Activated naive CD4-positive, alpha-beta T cell treated with anti-CD3 and anti-CD28 coated beads, Interleukin-2, amount 10 ng/mL, durations not matched to agents 7 days and 5 days (primary cell): ENCODE data around the gene SMDT1.
A peak's percentile ranks its signal among the peaks of the same experiment; 100 is the strongest.

Experiments
- CTCF ChIA-PET: fragments of 350-600 bp; sonication (Branson Sonifier 250); formaldehyde crosslinking; loops from one replicate; lab custom pipeline; 2021; ENCODE audit warnings: antibody characterized with exemption; lab: Charles Lee
- DNase-seq: peaks from one replicate; pipeline ENCODE4 v3.0.0-alpha.2; 2020
- H3K27ac Mint-ChIP-seq: one replicate; pipeline ENCODE4 v1.8.0; 2021; ENCODE audit warnings: mild to moderate bottlenecking, moderate library complexity, mixed read lengths
- H3K27me3 Mint-ChIP-seq: one replicate; pipeline ENCODE4 v1.8.0; 2021; ENCODE audit warnings: mild to moderate bottlenecking, mixed read lengths
- H3K36me3 Mint-ChIP-seq: one replicate; pipeline ENCODE4 v1.8.0; 2021; ENCODE audit warnings: mixed read lengths
- H3K4me1 Mint-ChIP-seq: one replicate; pipeline ENCODE4 v1.8.0; 2021; ENCODE audit warnings: mixed read lengths
- H3K4me3 Mint-ChIP-seq: one replicate; pipeline ENCODE4 v1.8.0; 2021; ENCODE audit warnings: mild to moderate bottlenecking, moderate library complexity, mixed read lengths
- H3K9me3 Mint-ChIP-seq: one replicate; pipeline ENCODE4 v1.8.0; 2021; ENCODE audit warnings: mixed read lengths

SMDT1 gene

GRCh38 chr22:42079319-42080251, at the start of gene SMDT1:
Gene SMDT1 (plus strand): TSS chr22:42079700. CDS start chr22:42079769, 69 bp downstream.
- Mint-ChIP-seq H3K4me3 (peak within 1 kb of the TSS; percentile 94), H3K9me3 (no peaks in the 10 kb centered on the region), H3K27ac (peak within 1 kb of the TSS; percentile 92), H3K4me1 (peaks cover 42% of the 10 kb centered on the region), H3K27me3 (no peaks in the 10 kb centered on the region), H3K36me3 (peaks cover 33% of the 10 kb centered on the region)
- CTCF ChIA-PET: interaction anchor here (1.2 to 3.4 kb wide), 4 partner anchors 11 to 358 kb away, joined by 3 to 14 read pairs (median 3); partner anchors contain the start of gene NDUFA6
- peak; percentile 99 for DNase-seq

GRCh38 chr22:42033263-42034181, 46.0 kb upstream of the SMDT1 start:
- CTCF ChIA-PET: interaction anchor here (0.9 to 1.3 kb wide), 3 partner anchors 12 to 58 kb away, joined by 3 read pairs; no protein-coding TSS in a partner anchor
- Mint-ChIP-seq H3K4me1 (peaks cover 31% of the 10 kb centered on the region), H3K27me3 (peaks cover 6% of the 10 kb centered on the region), H3K27ac (no peak overlapping the region), H3K36me3 (peaks cover 16% of the 10 kb centered on the region), H3K4me3 (no peak overlapping the region), H3K9me3 (peaks cover 22% of the 10 kb centered on the region)
- no peak for DNase-seq

GRCh38 chr22:42035256-42035655, 44.2 kb upstream of the SMDT1 start:
- Mint-ChIP-seq H3K27ac (no peak overlapping the region), H3K4me1 (peaks cover 27% of the 10 kb centered on the region), H3K36me3 (peaks cover 16% of the 10 kb centered on the region), H3K9me3 (peaks cover 22% of the 10 kb centered on the region), H3K4me3 (no peak overlapping the region), H3K27me3 (peaks cover 14% of the 10 kb centered on the region)
- CTCF ChIA-PET: no interaction called here
- DNase-seq: no peak

- no peak overlapping the region for H3K27ac Mint-ChIP-seq
- no peak for DNase-seq
- H3K9me3 Mint-ChIP-seq: peaks cover 27% of the 10 kb centered on the region
- CTCF ChIA-PET: no interaction called here
- H3K36me3 Mint-ChIP-seq: peaks cover 16% of the 10 kb centered on the region
- H3K27me3 Mint-ChIP-seq: peaks cover 14% of the 10 kb centered on the region
- H3K4me1 Mint-ChIP-seq: peaks cover 4% of the 10 kb centered on the region
- H3K4me3 Mint-ChIP-seq: no peak overlapping the region
Observed at GRCh38 chr22:42039271-42039670, 40.2 kb upstream of the SMDT1 start.

GRCh38 chr22:42041784-42042183, 37.7 kb upstream of the SMDT1 start:
- H3K27ac Mint-ChIP-seq: no peak overlapping the region
- CTCF ChIA-PET: interaction anchor here (0.6 kb wide), 1 partner anchor 1150 kb away, joined by 3 read pairs; no protein-coding TSS in a partner anchor
- H3K4me1 Mint-ChIP-seq: no peaks in the 10 kb centered on the region
- H3K36me3 Mint-ChIP-seq: peaks cover 10% of the 10 kb centered on the region
- H3K9me3 Mint-ChIP-seq: peaks cover 19% of the 10 kb centered on the region
- no peak for DNase-seq
- peaks cover 14% of the 10 kb centered on the region for H3K27me3 Mint-ChIP-seq
- no peak overlapping the region for H3K4me3 Mint-ChIP-seq

- H3K9me3 Mint-ChIP-seq: no peaks in the 10 kb centered on the region
- H3K4me1 Mint-ChIP-seq: no peaks in the 10 kb centered on the region
- CTCF ChIA-PET: no interaction called here
- H3K4me3 Mint-ChIP-seq: no peak overlapping the region
- no peak for DNase-seq
- no peak overlapping the region for H3K27ac Mint-ChIP-seq
- no peaks in the 10 kb centered on the region for H3K27me3 Mint-ChIP-seq
- peaks cover under 1% of the 10 kb centered on the region for H3K36me3 Mint-ChIP-seq
Observed at GRCh38 chr22:42050641-42051180, 28.8 kb upstream of the SMDT1 start.

DNA sequence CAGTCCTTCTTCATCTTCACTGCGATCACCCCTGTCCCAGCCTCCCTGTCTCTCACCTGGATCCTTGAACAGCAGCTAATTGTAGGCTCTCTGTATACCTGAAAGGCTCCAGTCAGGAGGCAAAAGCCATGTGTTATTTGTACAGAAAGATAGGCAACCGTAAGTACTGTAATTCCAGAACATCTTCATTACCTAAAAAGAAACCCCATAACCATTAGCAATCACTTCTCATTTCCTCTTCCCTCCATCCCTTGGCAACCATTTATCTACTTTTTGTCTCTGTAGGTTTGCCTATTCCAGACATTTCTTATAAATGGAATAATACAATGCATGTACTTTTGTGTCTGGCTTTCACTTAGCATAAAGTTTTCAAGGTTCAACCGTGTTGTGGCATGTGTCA, 26.7 kb upstream of the SMDT1 start:
- H3K27ac Mint-ChIP-seq: no peak overlapping the region

GRCh38 chr22:42056757-42057511, 22.6 kb upstream of the SMDT1 start:
- Mint-ChIP-seq H3K36me3 (peaks cover 47% of the 10 kb centered on the region), H3K4me3 (no peak overlapping the region), H3K4me1 (no peaks in the 10 kb centered on the region), H3K9me3 (peaks cover 16% of the 10 kb centered on the region), H3K27ac (no peak overlapping the region), H3K27me3 (no peaks in the 10 kb centered on the region)
- CTCF ChIA-PET: no interaction called here
- no peak for DNase-seq

More for the DNA sequence above, 26.7 kb upstream of the SMDT1 start:
- Mint-ChIP-seq H3K4me1 (no peaks in the 10 kb centered on the region), H3K36me3 (peaks cover 10% of the 10 kb centered on the region), H3K4me3 (no peak overlapping the region), H3K27me3 (no peaks in the 10 kb centered on the region), H3K9me3 (peaks cover 12% of the 10 kb centered on the region)
- CTCF ChIA-PET: no interaction called here
- DNase-seq: no peak

- H3K4me1 Mint-ChIP-seq: no peaks in the 10 kb centered on the region
- CTCF ChIA-PET: no interaction called here
- H3K36me3 Mint-ChIP-seq: peaks cover 66% of the 10 kb centered on the region
- no peak overlapping the region for H3K27ac Mint-ChIP-seq
- peaks cover 16% of the 10 kb centered on the region for H3K9me3 Mint-ChIP-seq
- no peak for DNase-seq
- no peak overlapping the region for H3K4me3 Mint-ChIP-seq
- H3K27me3 Mint-ChIP-seq: no peaks in the 10 kb centered on the region
Observed at GRCh38 chr22:42060489-42060888, 19.0 kb upstream of the SMDT1 start.

DNA sequence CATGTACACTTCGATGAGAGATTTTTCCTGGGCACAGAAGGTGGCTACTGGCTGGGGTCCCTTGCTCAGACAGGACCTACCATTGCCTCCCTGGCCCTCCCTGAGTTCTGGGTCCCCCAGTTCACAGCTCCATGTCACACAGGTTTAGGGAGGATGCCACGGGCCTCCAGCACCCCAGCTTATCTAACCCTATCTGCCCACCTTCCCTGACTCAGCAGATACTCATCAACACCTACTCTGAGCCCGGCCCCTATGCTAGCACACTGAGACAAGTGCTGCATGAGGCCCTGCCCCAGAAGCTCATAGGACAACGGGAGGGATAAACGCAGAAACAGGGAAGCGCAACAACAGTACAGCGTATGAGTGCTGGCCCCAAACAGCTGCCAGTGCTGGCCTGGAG, 18.5 kb upstream of the SMDT1 start:
- Mint-ChIP-seq H3K27me3 (no peaks in the 10 kb centered on the region), H3K4me3 (no peak overlapping the region), H3K27ac (peak overlapping the region; percentile 60), H3K9me3 (peaks cover 16% of the 10 kb centered on the region), H3K36me3 (peaks cover 68% of the 10 kb centered on the region), H3K4me1 (no peaks in the 10 kb centered on the region)
- DNase-seq: no peak
- CTCF ChIA-PET: no interaction called here

DNA sequence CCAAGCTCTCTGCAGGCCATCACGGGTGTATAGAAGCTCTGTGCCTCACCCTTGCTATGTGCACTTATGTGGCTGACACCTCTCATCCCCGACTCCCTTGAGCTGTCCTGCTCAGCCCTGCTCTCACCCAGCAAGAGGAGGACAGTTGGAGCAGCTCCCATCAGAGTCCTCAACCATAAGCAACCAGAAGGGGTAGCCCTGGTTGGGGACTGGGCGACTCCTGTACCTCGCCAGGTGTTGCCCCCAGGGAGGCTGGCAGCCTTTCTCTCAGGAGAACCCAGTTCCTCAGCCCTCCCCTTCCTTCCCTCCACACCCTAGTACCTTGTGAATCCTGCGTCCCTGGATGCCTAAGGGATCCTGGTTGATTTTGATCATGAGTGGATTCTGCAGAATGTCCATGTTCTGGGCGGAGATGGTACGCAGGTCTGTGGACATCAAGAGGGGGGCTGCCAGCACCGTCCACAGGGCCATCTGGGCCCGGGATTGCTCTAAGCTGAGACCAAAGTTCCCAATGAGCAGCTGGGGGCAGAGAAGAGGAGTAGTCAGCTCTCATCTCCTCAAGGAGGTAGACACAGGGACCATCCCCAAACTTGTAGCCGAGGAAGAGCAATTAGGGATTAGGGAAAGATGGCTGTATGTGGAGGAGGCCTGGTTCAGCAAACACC, 16.9 kb upstream of the SMDT1 start:
- CTCF ChIA-PET: no interaction called here
- Mint-ChIP-seq H3K4me3 (no peak overlapping the region), H3K27me3 (no peaks in the 10 kb centered on the region), H3K4me1 (no peaks in the 10 kb centered on the region), H3K27ac (no peak overlapping the region), H3K9me3 (peaks cover 4% of the 10 kb centered on the region), H3K36me3 (peaks cover 70% of the 10 kb centered on the region)
- DNase-seq: no peak

DNA sequence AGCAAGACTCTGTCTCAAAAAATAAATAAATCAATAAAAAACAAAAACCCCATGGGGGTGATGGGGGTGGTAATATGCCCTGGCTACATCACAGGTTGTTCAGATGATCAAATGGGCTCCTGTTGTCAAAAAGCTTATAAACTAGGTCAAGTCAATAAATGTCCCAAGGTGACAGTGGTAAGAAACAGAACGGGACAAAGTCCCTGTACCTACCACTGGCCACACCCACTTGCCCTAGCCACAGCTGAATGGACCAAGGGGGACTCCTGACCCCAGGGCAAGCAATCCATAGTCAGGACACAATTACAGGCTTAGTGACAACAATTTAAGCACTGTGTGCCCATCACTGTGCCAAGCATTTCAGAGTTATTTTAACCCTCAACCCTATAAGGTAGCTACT, 14.9 kb upstream of the SMDT1 start:
- H3K27me3 Mint-ChIP-seq: no peaks in the 10 kb centered on the region
- H3K4me1 Mint-ChIP-seq: peaks cover 13% of the 10 kb centered on the region
- CTCF ChIA-PET: interaction anchor here (1.0 to 1.3 kb wide), 2 partner anchors 20 to 52 kb away, joined by 3 to 4 read pairs; no protein-coding TSS in a partner anchor
- H3K27ac Mint-ChIP-seq: no peak overlapping the region
- H3K36me3 Mint-ChIP-seq: peaks cover 63% of the 10 kb centered on the region
- no peaks in the 10 kb centered on the region for H3K9me3 Mint-ChIP-seq
- no peak for DNase-seq
- no peak overlapping the region for H3K4me3 Mint-ChIP-seq
